Amniotic stem cell (primary cell): ENCODE data around the gene SMCO1.
"Not testable (repeated sequence)": the region's sequence is repeated elsewhere in the genome, so short reads cannot be mapped to it uniquely, and the experiment has no call there.

ENCODE experiments used
- DNase-seq: peaks from one replicate; lab custom pipeline; 2025; lab: John Stamatoyannopoulos, UW

The SMCO1 gene

DNA sequence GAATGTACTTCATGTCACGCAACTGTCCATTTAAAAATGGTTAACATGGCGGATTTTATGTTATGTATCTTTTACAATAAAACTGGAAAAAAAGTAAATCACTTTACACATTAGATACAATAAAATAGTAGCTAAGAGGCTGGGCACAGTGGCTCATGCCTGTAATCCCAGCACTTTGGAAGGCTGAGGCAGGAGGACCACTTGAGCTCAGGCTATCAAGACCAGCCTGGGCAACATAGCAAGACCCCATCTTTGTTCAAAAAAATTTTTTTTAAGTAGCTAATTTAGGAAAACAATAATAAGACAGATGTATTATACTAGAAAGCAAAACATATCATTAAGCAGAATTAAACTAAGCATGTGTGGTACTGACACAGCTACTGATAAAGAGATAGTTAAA is 23.1 kb downstream of the SMCO1 start:
- no peak for DNase-seq

DNA sequence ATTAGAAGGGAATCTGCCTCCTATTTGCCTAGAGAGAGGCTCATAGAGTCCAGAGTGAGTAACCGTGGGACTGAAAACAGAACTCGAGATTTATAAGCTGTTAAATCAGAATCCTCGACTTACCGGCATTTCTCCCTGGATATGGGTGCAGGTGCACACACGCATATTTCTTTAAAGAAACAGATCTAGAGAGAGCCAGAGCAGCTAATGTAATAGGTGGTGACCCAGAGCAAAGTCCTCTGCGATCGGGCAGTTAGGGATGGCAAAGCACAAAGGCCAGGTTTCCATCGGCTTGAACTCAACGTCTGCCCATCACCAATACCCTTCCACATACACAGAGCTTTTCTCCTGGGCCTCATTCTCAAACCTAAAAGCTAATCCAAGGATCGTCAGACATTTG is 25.4 kb downstream of the SMCO1 start:
- DNase-seq = no peak

DNA sequence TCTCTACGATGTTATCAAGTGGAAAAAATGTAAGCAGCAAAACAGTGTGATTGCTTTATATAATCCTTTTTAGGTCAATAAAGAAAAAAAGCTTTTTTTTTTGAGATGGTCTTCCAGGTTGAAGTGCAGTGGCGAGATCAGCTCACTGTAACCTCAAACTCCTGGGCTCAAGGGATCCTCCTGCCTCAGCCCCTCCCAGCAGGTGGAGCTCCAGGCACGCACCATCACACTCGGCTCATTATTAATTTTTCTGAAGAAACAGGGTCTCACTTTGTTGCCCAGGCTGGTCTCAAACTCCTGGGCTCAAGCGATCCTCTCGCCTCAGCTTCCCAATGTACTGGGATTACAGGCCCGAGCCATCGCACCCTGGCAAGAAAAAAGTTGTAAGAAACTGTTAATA is 28.9 kb downstream of the SMCO1 start:
- DNase-seq = no peak

DNA sequence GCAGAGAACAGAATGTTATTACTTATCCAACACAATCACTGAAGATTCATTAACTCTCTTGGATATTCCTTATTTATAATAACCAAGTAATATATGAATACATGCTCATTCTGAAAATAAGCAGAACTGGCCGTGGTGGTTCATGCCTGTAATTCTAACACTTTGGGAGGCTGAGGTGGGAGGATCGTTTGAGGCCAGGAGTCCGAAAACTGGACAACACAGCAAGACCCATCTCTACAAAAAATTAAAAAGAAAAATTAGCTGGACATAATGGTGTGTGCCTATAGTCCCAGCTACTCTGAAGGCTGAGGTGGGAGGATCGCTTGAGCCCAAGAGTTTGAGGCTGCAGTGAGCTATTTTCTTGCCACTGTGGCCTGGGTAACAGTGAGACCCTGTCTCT is 37.5 kb downstream of the SMCO1 start:
- no peak for DNase-seq

DNA sequence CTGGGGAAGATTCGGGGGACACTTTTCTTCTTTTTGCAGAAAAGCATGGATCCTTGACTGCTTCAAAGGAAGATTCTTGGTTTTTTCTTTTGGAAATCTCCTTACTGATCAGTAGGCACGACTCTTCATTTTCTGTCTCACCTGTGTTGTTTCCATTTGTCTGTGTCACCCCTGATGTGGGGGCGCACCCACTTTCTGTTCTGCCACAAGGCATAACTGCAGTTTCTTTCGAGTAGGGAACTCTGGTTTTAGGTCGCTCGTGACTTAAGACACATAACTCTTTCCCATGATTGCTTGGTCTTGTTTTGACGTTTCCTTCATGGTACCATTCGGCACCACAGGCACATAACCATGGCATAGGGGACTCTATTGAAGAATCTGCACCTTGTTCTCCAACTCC is 42.9 kb downstream of the SMCO1 start:
- no peak for DNase-seq

DNA sequence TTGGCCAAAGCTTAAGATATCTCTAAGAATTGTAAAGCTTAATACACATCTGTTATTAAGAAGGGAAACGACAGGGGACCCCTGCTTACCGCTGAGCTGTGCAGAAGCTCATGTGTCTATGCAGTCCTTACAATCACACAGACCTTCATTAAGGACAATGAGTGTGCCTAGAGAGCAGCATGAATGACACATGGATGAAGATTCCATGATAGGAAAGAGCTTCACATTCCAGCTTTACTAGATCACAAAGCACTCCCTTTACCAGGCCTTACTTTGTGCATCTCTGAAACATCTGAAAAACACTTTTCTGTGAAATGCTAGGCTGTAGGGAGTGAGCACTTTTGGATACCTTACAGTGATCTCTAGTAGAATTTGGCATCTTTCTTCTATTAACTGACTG is 43.6 kb downstream of the SMCO1 start:
- DNase-seq = no peak

DNA sequence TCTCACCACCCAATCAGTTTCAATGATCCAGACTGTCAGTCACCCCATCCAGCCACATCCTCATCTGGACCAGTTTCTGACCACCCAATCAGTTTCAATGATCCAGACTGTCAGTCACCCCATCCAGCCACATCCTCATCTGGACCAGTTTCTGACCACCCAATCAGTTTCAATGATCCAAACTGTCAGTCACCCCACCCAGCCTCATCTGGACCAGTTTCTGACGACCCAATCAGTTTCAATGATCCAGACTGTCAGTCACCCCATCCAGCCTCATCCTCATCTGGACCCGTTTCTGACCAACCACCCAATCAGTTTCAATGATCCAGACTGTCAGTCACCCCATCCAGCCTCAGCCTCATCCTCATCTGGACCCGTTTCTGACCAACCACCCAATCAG is 45.0 kb downstream of the SMCO1 start:
- not testable (repeated sequence) for DNase-seq

DNA sequence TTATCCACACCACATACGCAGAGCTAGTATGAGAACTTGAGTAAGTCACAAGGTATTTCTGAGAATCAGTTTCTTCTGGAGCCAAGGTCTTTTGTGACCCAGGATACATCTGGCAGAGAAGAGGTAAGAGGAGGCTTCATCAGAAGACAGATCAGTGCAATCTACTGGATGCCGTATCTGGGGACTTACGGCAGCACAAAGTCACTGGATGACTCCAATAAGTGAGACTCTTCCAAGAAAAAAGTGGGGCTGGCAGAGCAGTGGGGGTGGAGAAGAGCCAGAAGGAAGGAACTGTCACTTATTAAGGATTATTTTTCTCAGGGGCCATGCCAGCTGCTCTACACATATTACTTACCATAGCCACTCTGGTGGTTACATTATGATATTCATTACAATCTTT is 51.3 kb downstream of the SMCO1 start:
- DNase-seq = no peak

DNA sequence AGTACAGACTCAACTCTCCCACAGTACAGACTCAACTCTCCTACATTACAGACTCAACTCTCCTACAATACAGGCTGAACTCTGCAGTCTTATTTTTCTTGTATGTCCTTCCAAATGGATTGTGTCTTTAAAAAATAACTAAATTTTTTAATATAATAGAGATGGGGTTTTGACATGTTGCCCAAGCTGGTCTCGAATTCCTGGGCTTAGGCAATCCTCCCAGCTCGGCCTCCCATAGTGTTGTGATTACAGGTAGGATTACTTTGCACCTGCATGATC is 51.7 kb downstream of the SMCO1 start:
- DNase-seq = no peak

DNA sequence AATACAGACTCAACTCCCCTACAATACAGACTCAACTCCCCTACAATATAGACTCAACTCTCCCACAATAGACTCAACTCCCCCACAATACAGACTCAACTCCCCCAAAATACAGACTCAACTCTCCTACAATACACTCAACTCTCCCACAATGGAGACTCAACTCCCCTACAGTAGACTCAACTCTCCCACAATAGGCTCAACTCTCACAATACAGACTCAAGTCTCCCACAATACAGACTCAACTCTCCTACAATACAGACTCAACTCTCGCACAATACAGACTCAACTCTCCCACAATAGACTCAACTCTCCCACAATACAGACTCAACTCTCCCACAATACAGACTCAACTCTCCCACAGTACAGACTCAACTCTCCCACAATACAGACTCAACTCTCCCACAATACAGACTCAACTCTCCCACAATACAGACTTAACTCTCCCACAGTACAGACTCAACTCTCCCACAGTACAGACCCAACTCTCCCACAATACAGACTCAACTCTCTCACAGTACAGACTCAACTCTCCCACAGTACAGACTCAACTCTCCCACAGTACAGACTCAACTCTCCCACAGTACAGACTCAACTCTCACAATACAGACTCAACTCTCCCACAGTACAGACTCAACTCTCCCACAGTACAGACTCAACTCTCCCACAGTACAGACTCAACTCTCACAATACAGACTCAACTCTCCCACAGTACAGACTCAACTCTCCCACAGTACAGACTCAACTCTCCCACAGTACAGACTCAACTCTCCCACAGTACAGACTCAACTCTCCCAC is 52.3 kb downstream of the SMCO1 start:
- not testable (repeated sequence) for DNase-seq

DNA sequence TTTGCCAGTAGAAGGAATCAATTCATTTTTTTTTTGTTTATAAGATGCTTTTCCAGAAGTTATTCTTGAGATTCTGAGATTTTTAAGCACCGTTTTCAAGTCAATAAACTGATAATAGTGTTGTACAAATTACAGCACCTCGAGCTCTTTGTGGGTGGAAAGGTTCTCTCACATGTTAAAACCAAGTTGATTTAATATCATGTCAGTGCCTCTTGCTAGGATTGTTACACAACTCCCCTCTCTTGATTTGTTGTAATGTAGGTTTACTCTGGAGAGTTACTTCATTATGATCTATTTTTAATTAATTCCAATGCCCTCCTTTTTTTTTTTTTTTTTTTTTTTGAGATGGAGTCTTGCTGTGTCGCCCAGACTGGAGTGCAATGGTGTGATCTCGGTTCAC is 57.1 kb downstream of the SMCO1 start:
- DNase-seq = no peak

DNA sequence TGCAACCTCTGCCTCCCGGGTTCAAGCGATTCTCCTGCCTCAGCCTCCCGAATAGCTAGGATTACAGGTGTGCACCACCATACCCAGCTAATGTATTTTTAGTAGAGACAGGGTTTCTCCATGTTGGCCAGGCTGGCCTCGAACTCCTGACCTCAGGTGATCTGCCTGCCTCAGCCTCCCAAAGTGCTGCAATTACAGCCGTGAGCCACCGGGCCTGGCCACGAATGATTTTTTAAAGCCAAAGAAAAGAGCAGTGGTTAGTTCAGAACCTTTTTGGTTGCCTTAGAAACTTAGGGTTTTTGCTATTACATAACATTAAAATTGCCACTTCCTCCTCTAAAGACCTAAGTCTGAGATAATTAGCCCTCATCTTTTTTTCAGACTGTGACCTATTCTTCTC is 57.7 kb downstream of the SMCO1 start:
- DNase-seq = not testable (repeated sequence)
